Vagina (tissue), 2 donors: Measurements from ENCODE around the gene STK38L. TPM values are rescaled to one million over a fixed set of nuclear protein-coding genes. Genes with fewer than 3 reads are reported as not detected.
A peak's percentile ranks its signal among the peaks of the same experiment; 100 is the strongest.

Source experiments
- DNase-seq, 2 donors: peaks; one replicate each; pipeline ENCODE4 v3.0.0-alpha.2; 2017; ENCODE audit errors: extremely low spot score in 2 of 2
- H3K27ac ChIP-seq: fragments of 200-600 bp; sonication (generic); one replicate; pipeline ENCODE4 v1.5.1; 2019
- H3K27me3 ChIP-seq: fragments of 200-600 bp; sonication (generic); one replicate; pipeline ENCODE4 v1.5.1; 2019
- H3K36me3 ChIP-seq, 2 donors: fragments of 200-600 bp; sonication (generic); one replicate each; pipeline ENCODE4 v1.5.1; 2017 to 2019
- H3K4me1 ChIP-seq: fragments of 200-600 bp; sonication (generic); one replicate; pipeline ENCODE4 v1.5.1; 2019
- H3K4me3 ChIP-seq, 2 donors: fragments of 200-600 bp; sonication (generic); 1 replicate in 1 of 2; 2 replicates in 1 of 2; pipeline ENCODE4 v1.5.1; 2016 to 2019
- H3K9me3 ChIP-seq: fragments of 200-600 bp; sonication (generic); one replicate; pipeline ENCODE4 v1.5.1; 2019
- POLR2A ChIP-seq, 2 donors: fragments of 450-650 bp; IDR thresholded peaks; one replicate each; pipeline ENCODE4 v1.6.1; 2017; ENCODE audit warnings: antibody characterized with exemption in 2 of 2, mild to moderate bottlenecking in 2 of 2, moderate library complexity in 2 of 2
- POLR2AphosphoS5 ChIP-seq, 2 donors: sonication (generic); formaldehyde crosslinking; IDR thresholded peaks; one replicate each; pipeline ENCODE4 v1.9.0; 2017; ENCODE audit warnings: antibody characterized with exemption in 2 of 2, mild to moderate bottlenecking in 2 of 2, low read depth in 1 of 2; ENCODE audit not compliant: insufficient read depth in 1 of 2
- intact Hi-C: fragments of 100-400 bp; cut with DNase I; formaldehyde crosslinking; loops from one replicate; pipeline ENCODE4 v1.15.1; 2023
- total RNA-seq: library from RNA; depleted of rRNA; stranded (reverse); fragments of >200 nt; gene quantifications from one replicate; pipeline ENCODE4 v1.2.3, GENCODE V29; 2016
- TF ChIP-seq, protein P1 (sequence below), 3 experiments: fragments of 450-650 bp in 2 of 3; fragments of 200-600 bp in 1 of 3; sonication (generic) in 1 of 3; IDR thresholded peaks; one replicate each; pipeline ENCODE4 v1.5.1; 2017 to 2019; ENCODE audit warnings: antibody characterized with exemption in 3 of 3, mild to moderate bottlenecking in 2 of 3, moderate library complexity in 2 of 3

The STK38L gene
- total RNA-seq, 1 donor from 2014 or later = 52.8 TPM

DNA sequence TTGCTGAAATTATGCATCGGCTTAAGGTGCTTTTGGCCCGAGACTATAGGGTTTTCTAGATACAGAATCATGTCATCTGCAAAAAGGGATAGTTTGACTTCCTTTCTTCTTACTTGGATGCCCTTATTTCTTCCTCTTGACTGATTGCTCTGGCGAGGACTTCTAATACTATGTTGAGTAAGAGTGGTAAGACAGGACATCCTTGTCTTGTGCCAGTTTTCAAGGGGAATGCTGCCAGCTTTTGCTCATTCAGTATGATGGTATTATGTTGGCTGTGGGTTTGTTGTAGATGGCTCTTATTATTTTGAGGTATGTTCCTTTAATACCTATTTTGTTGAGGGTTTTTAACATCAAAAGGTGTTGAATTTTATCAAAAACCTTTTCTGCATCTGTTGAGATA lies 96.9 kb downstream of the STK38L start:
- Histone ChIP-seq H3K4me3 (no peak overlapping the region), H3K27me3 (no peaks in the 10 kb centered on the region), H3K9me3 (no peaks in the 10 kb centered on the region), H3K36me3 (no peaks in the 10 kb centered on the region), H3K4me1 (peaks cover 6% of the 10 kb centered on the region), H3K27ac (no peak overlapping the region)
- TF ChIP-seq, protein P1, sequence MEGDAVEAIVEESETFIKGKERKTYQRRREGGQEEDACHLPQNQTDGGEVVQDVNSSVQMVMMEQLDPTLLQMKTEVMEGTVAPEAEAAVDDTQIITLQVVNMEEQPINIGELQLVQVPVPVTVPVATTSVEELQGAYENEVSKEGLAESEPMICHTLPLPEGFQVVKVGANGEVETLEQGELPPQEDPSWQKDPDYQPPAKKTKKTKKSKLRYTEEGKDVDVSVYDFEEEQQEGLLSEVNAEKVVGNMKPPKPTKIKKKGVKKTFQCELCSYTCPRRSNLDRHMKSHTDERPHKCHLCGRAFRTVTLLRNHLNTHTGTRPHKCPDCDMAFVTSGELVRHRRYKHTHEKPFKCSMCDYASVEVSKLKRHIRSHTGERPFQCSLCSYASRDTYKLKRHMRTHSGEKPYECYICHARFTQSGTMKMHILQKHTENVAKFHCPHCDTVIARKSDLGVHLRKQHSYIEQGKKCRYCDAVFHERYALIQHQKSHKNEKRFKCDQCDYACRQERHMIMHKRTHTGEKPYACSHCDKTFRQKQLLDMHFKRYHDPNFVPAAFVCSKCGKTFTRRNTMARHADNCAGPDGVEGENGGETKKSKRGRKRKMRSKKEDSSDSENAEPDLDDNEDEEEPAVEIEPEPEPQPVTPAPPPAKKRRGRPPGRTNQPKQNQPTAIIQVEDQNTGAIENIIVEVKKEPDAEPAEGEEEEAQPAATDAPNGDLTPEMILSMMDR (IDR thresholded peaks at IDR 0.05) = no peak
- TF ChIP-seq POLR2A (IDR thresholded peaks at IDR 0.05) (no peak), POLR2AphosphoS5 (IDR thresholded peaks at IDR 0.05; ENCODE audit: insufficient read depth in 1 of 2, low read depth in 1 of 2) (peak in 1 of 2 donors; percentile 50)
- intact Hi-C loops = no loop called here
- DNase-seq = no peak

- Histone ChIP-seq H3K4me1 (peaks cover 6% of the 10 kb centered on the region), H3K36me3 (no peaks in the 10 kb centered on the region), H3K27me3 (no peaks in the 10 kb centered on the region), H3K27ac (no peak overlapping the region), H3K4me3 (no peak overlapping the region), H3K9me3 (no peaks in the 10 kb centered on the region)
- TF ChIP-seq, protein P1 (IDR thresholded peaks at IDR 0.05) = no peak
- TF ChIP-seq POLR2A (IDR thresholded peaks at IDR 0.05) (no peak), POLR2AphosphoS5 (IDR thresholded peaks at IDR 0.05; ENCODE audit: insufficient read depth in 1 of 2, low read depth in 1 of 2) (no peak)
- DNase-seq = no peak
- intact Hi-C loops = no loop called here
Observed at GRCh38 chr12:27342536-27342935, 98.5 kb downstream of the STK38L start.

DNA sequence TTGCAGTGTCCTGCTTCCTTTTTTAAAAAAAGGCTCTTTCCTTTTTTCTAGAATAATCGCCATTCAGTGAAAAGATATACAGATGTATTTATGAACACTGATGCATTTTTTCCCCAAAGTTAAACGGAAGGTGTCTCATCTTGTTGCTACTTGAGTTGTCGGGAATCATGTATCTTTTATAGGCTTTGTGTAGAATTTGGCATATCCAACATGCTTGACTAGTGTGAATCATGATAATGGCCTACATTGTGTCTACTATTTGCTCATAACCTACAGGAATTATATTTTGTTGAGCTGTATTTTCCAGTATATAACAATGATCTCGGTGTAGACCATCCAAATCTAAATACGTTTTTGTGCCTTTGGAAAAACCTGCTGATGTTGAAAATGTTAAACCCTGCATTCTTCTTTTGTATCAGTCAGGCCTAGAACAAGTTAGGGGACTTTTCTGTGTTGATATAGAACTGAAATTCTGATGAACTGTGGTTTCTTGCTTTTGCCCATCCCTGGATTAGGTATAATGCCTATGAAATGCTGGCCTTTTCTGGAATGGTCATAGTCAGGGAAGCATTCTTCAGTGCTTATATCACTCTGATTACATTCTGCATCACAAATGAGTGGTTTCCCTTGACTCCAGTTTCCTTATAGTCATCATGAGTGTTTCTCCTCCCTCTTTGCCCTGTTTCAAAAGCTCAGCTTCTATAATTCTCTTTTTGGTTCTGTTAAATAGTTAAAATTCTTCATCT lies 99.3 kb downstream of the STK38L start:
- Histone ChIP-seq H3K27ac (no peak overlapping the region), H3K27me3 (no peaks in the 10 kb centered on the region), H3K4me1 (no peaks in the 10 kb centered on the region), H3K4me3 (no peak overlapping the region), H3K36me3 (no peaks in the 10 kb centered on the region), H3K9me3 (no peaks in the 10 kb centered on the region)
- intact Hi-C loops = no loop called here
- no peak for DNase-seq
- TF ChIP-seq POLR2AphosphoS5 (IDR thresholded peaks at IDR 0.05; ENCODE audit: insufficient read depth in 1 of 2, low read depth in 1 of 2) (peak in 1 of 2 donors; percentile 33), POLR2A (IDR thresholded peaks at IDR 0.05) (no peak)

DNA sequence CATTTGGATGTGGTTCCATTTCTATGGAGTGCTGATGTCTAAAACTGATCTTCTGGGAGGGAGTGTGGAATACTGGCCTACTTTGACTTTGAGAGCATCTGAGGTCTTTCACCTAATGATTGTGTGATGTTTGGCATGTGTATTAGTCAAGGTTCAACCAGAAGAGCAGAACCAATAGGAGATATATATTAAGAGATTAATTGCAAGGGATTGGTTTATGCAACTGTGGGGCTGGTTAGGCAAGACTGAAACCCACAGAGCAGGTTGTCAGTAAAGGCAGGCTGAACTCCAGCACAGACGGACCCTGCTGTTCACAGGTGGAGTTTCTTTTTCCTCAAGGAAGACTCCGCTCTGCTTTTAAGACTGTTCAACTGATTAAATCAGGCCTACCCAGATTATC lies 100.2 kb downstream of the STK38L start:
- Histone ChIP-seq H3K9me3 (no peaks in the 10 kb centered on the region), H3K4me1 (no peaks in the 10 kb centered on the region), H3K27me3 (no peaks in the 10 kb centered on the region), H3K36me3 (no peaks in the 10 kb centered on the region), H3K4me3 (no peak overlapping the region), H3K27ac (no peak overlapping the region)
- TF ChIP-seq POLR2AphosphoS5 (IDR thresholded peaks at IDR 0.05; ENCODE audit: insufficient read depth in 1 of 2, low read depth in 1 of 2) (no peak), POLR2A (IDR thresholded peaks at IDR 0.05) (no peak)
- TF ChIP-seq, protein P1 (IDR thresholded peaks at IDR 0.05) = no peak
- intact Hi-C loops = no loop called here
- DNase-seq = no peak

GRCh38 chr12:27344760-27345159 lies 100.7 kb downstream of the STK38L start:
- H3K27ac ChIP-seq = no peak overlapping the region
- H3K4me3 ChIP-seq = no peak overlapping the region
- no peaks in the 10 kb centered on the region for H3K4me1 ChIP-seq
- H3K36me3 ChIP-seq = no peaks in the 10 kb centered on the region
- TF ChIP-seq POLR2A (IDR thresholded peaks at IDR 0.05) (no peak), POLR2AphosphoS5 (IDR thresholded peaks at IDR 0.05; ENCODE audit: insufficient read depth in 1 of 2, low read depth in 1 of 2) (no peak)
- TF ChIP-seq, protein P1 (IDR thresholded peaks at IDR 0.05) = no peak
- intact Hi-C loops = no loop called here
- H3K27me3 ChIP-seq = no peaks in the 10 kb centered on the region
- no peaks in the 10 kb centered on the region for H3K9me3 ChIP-seq
- DNase-seq = no peak
